GM20000 (cell line): ENCODE data around the gene FPR1.

Experiments used
- DNase-seq: peaks from one replicate; pipeline ENCODE4 v3.0.0; 2012; ENCODE audit warnings: low spot score
- TF ChIP-seq, protein P1 (sequence below): IDR thresholded peaks from 2 replicates; pipeline ENCODE4 v1.5.1; 2012; ENCODE audit warnings: mild to moderate bottlenecking, control low read depth; ENCODE audit errors: extremely low read depth, missing control alignments

The FPR1 gene

DNA sequence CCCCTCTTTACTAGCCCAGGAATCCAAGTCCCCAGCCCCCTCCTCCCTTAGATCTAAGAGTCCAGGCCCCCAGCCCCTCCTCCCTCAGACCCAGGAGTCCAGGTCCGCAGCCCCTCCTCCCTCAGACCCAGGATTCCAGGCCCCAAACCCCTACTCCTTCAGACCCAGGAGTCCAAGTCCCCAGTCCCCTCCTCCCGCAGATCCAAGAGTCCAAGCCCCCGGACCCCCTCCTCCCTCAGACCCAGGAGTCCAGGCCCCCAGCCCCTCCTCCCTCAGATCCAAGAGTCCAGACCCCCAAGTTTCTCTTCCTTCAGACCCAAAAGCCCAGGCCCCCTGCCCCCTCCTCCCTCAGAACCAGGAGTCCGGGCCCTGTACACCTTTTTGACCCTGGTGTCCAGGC is 47.1 kb downstream of the FPR1 start:
- DNase-seq: no peak
- TF ChIP-seq, protein P1, sequence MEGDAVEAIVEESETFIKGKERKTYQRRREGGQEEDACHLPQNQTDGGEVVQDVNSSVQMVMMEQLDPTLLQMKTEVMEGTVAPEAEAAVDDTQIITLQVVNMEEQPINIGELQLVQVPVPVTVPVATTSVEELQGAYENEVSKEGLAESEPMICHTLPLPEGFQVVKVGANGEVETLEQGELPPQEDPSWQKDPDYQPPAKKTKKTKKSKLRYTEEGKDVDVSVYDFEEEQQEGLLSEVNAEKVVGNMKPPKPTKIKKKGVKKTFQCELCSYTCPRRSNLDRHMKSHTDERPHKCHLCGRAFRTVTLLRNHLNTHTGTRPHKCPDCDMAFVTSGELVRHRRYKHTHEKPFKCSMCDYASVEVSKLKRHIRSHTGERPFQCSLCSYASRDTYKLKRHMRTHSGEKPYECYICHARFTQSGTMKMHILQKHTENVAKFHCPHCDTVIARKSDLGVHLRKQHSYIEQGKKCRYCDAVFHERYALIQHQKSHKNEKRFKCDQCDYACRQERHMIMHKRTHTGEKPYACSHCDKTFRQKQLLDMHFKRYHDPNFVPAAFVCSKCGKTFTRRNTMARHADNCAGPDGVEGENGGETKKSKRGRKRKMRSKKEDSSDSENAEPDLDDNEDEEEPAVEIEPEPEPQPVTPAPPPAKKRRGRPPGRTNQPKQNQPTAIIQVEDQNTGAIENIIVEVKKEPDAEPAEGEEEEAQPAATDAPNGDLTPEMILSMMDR: no peak

GRCh38 chr19:51703575-51704515 is 47.8 kb downstream of the FPR1 start:
- TF ChIP-seq, protein P1: peak; percentile 16
- DNase-seq: peak; percentile 98

DNA sequence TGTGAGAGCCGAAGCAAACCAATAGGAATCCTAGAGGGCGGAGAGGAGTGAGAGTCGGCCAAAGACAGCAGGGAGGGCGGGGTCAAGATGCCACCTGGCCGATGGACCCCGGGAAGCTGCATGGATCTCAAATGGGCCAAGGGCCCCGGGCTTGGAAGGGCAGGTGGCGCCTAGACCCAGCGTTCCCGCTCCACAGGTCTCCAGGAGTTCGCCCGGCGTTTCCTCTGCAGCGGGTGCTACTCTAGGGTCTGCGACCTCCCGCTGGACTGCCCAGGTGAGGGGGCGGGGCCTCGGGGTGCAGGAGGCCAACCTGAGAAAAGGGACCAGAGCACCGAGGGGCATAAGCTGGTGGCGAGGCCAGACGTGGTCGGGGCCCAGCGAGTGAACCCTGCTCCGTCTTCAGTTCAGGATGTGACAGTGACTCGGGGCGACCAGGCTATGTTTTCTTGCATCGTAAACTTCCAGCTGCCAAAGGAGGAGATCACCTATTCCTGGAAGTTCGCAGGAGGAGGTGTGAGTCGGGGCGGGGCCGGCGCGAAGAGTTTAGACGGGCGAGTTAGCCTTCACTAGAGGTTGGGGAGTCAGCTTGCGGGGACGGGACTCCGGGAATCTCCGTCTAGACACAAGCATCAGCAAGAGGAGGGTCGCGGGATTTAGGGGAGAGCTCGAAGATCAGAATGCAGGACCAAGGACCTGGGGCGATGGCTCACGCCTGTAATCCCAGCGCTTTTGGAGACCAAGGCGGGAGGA is 48.7 kb downstream of the FPR1 start:
- TF ChIP-seq, protein P1: no peak
- DNase-seq: no peak

DNA sequence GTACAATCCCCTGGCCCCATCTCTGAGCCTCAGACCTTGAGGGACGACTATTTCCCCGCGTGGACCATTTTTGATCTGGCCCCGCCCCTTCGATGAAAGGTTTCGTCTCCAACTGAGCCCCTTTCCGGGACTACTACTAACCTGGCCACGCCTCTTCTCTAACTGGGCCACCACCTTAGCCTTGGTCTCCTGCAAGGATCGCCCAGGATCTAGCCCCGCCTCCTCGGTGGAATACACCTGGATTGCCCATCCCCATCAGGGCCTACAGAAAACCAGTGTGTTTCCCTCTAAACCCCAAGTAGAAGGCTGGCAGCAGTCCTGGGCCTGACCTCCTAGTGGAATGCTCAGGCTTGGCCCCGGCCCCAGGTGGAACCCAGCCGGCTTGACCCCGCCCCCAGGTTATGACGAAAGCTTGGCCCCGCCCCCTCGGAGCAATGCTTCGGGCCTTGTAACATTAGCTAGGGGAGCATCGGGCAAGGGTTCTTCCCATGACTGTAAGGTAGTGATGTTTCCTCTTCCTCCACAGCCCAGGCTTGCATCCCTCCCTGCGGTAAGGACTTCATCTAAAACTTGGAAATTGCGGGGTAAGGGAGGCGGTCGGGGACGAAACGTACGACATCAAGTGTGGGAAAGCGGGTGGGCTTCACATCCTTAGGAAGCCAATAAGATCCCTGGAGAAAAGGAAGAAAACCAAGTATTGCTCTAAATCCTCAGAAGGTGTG is 49.4 kb downstream of the FPR1 start:
- TF ChIP-seq, protein P1: no peak
- no peak for DNase-seq

DNA sequence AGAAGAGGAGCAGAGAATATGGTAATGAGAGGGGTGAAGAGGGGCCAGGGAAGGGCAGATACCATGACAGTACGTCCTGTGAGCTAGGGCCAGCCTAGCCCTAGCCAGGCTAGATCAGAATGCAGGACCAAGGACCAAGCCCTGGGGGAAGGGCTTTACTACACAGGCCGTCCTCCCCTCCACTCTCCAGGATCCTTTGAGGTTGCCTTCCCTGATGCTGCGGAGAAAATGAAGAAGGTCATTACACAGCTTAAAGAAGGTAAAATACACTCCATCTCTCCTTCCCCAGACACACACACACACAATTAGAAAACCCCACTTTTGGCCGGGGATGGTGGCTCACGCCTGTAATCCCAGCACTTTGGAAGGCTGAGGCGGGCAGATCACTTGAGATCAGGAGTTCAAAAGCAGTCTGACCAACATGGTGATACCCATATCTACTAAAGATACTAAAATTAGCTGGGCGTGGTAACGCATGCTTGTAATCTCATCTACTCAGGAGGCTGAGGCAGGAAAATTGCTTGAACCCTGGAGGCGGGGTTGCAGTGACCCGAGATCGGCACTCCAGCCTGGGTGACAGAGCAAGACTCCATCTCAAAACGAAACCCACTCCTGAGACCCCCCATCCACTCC is 50.1 kb downstream of the FPR1 start:
- DNase-seq: no peak
- TF ChIP-seq, protein P1: no peak

GRCh38 chr19:51699170-51699569 is 52.5 kb downstream of the FPR1 start:
- TF ChIP-seq, protein P1: no peak
- DNase-seq: no peak
